Measurements from ENCODE around the gene LLCFC1.

DNA sequence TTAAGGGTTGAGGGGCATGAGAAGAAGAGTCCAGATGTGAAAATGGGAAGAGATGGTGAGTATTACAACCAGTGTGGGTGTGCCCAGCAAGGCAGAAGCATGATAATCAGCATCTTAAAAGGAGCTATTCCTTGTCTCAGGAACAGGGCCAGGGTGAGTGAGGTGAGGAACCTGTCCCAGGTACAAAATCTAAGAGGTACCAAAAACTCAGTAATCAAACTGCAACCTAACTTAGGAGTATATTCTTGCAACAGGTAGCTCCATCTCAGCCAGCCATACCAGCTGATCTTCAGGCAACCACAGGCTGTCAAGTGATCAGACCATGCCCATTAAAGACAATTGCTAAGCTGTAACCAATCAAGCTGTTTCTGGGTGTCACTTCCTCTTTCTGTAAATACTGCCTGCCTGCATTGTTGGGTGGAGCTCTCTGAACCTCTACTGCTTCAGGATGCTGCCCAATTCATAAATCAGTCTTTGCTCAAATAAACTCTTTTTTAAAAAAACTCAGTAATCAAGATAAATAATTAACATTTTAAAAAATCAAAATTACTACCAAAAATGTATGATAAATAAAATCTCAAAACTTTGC lies 15.5 kb downstream of the LLCFC1 start:
- TF ChIP-seq, protein P1, sequence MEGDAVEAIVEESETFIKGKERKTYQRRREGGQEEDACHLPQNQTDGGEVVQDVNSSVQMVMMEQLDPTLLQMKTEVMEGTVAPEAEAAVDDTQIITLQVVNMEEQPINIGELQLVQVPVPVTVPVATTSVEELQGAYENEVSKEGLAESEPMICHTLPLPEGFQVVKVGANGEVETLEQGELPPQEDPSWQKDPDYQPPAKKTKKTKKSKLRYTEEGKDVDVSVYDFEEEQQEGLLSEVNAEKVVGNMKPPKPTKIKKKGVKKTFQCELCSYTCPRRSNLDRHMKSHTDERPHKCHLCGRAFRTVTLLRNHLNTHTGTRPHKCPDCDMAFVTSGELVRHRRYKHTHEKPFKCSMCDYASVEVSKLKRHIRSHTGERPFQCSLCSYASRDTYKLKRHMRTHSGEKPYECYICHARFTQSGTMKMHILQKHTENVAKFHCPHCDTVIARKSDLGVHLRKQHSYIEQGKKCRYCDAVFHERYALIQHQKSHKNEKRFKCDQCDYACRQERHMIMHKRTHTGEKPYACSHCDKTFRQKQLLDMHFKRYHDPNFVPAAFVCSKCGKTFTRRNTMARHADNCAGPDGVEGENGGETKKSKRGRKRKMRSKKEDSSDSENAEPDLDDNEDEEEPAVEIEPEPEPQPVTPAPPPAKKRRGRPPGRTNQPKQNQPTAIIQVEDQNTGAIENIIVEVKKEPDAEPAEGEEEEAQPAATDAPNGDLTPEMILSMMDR (IDR thresholded peaks at IDR 0.05; ENCODE audit: low read depth, low read length), result no peak
- no peak for TF ChIP-seq EZH2phosphoT487 (IDR thresholded peaks at IDR 0.05; ENCODE audit: low read depth)
